MCF 10A (cell line): ENCODE data around the gene DNAJC6. TPM values are rescaled to one million over a fixed set of nuclear protein-coding genes. Genes with fewer than 3 reads are reported as not detected.

Source experiments
- BruUV-seq: library from RNA; stranded (reverse); fragments of 400-500 nt; replicated peaks from 2 replicates; lab custom pipeline; 2021; lab: Mats Ljungman, UMichigan
- CTCF ChIA-PET: fragments of 300-600 bp; sonication (Branson Sonifier 250); formaldehyde crosslinking; extraction: SDS; loops from one replicate; lab custom pipeline; 2021; ENCODE audit warnings: antibody characterized with exemption, inconsistent platforms; lab: Yijun Ruan, JAX
- POLR2A ChIA-PET: fragments of 300-600, 350-650 bp; sonication (Branson Sonifier 250); formaldehyde crosslinking; extraction: SDS; loops from one replicate; lab custom pipeline; 2020; ENCODE audit warnings: antibody characterized with exemption, inconsistent platforms; lab: Yijun Ruan, JAX
- DNase-seq: peaks from one replicate; pipeline ENCODE4 v3.0.0-alpha.2; 2018; ENCODE audit not compliant: unreplicated experiment
- H3K27ac Mint-ChIP-seq: one replicate; pipeline ENCODE4 v1.8.0; 2022; ENCODE audit warnings: mild to moderate bottlenecking, low read depth, mixed read lengths; ENCODE audit not compliant: unreplicated experiment
- H3K27me3 Mint-ChIP-seq: one replicate; pipeline ENCODE4 v1.8.0; 2022; ENCODE audit warnings: mixed read lengths; ENCODE audit not compliant: insufficient read depth, unreplicated experiment
- H3K36me3 Mint-ChIP-seq: one replicate; pipeline ENCODE4 v1.8.0; 2022; ENCODE audit warnings: mild to moderate bottlenecking, moderate library complexity, mixed read lengths; ENCODE audit not compliant: insufficient read depth, unreplicated experiment
- H3K4me1 Mint-ChIP-seq: one replicate; pipeline ENCODE4 v1.8.0; 2022; ENCODE audit warnings: mixed read lengths; ENCODE audit not compliant: insufficient read depth, unreplicated experiment
- H3K4me3 Mint-ChIP-seq: one replicate; pipeline ENCODE4 v1.8.0; 2022; ENCODE audit warnings: mild to moderate bottlenecking, moderate library complexity, mixed read lengths; ENCODE audit not compliant: unreplicated experiment
- H3K9me3 Mint-ChIP-seq: one replicate; pipeline ENCODE4 v1.8.0; 2022; ENCODE audit warnings: mixed read lengths; ENCODE audit not compliant: unreplicated experiment
- intact Hi-C: fragments of 100-400 bp; cut with micrococcal nuclease; formaldehyde crosslinking; loops from 2 replicates; pipeline ENCODE4 v1.14.1; 2022
- total RNA-seq: library from RNA; stranded (reverse); gene quantifications from 2 replicates; pipeline ENCODE4 v1.2.3, GENCODE V29; 2022
- TF ChIP-seq, protein P1 (sequence below): fragments of 200-600 bp; IDR thresholded peaks from one replicate; pipeline ENCODE4 v1.8.0; 2022; ENCODE audit warnings: antibody characterized with exemption, mild to moderate bottlenecking; ENCODE audit not compliant: unreplicated experiment

Gene DNAJC6
- total RNA-seq, 1 experiment from 2014 or later: 7.9 TPM

GRCh38 chr1:65401612-65402011 lies 92.3 kb downstream of the DNAJC6 start:
- no peak for DNase-seq
- Mint-ChIP-seq H3K27ac (no peak overlapping the region), H3K36me3 (peaks cover 21% of the 10 kb centered on the region), H3K27me3 (no peaks in the 10 kb centered on the region), H3K4me1 (peaks cover 7% of the 10 kb centered on the region), H3K4me3 (no peak overlapping the region), H3K9me3 (no peaks in the 10 kb centered on the region)
- BruUV-seq: no TSS peak
- CTCF ChIA-PET: interaction anchor here (0.8 kb wide), 1 partner anchor 10 kb away, joined by 3 read pairs; no protein-coding TSS in a partner anchor
- POLR2A ChIA-PET: no interaction called here
- intact Hi-C loops: no loop called here
- TF ChIP-seq, protein P1, sequence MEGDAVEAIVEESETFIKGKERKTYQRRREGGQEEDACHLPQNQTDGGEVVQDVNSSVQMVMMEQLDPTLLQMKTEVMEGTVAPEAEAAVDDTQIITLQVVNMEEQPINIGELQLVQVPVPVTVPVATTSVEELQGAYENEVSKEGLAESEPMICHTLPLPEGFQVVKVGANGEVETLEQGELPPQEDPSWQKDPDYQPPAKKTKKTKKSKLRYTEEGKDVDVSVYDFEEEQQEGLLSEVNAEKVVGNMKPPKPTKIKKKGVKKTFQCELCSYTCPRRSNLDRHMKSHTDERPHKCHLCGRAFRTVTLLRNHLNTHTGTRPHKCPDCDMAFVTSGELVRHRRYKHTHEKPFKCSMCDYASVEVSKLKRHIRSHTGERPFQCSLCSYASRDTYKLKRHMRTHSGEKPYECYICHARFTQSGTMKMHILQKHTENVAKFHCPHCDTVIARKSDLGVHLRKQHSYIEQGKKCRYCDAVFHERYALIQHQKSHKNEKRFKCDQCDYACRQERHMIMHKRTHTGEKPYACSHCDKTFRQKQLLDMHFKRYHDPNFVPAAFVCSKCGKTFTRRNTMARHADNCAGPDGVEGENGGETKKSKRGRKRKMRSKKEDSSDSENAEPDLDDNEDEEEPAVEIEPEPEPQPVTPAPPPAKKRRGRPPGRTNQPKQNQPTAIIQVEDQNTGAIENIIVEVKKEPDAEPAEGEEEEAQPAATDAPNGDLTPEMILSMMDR: no peak

- CTCF ChIA-PET: interaction anchor here (1.3 to 1.6 kb wide), 2 partner anchors 13 to 14 kb away, joined by 5 to 6 read pairs; no protein-coding TSS in a partner anchor
- Mint-ChIP-seq H3K9me3 (no peaks in the 10 kb centered on the region), H3K36me3 (peaks cover 9% of the 10 kb centered on the region), H3K4me3 (no peak overlapping the region), H3K4me1 (no peaks in the 10 kb centered on the region), H3K27me3 (no peaks in the 10 kb centered on the region), H3K27ac (no peak overlapping the region)
- TF ChIP-seq, protein P1: no peak
- POLR2A ChIA-PET: interaction anchor here (0.7 kb wide), 1 partner anchor 19 kb away, joined by 3 read pairs; no protein-coding TSS in a partner anchor
- intact Hi-C loops: no loop called here
- BruUV-seq: no TSS peak
- no peak for DNase-seq
Observed at GRCh38 chr1:65404941-65405340, 95.6 kb downstream of the DNAJC6 start.

DNA sequence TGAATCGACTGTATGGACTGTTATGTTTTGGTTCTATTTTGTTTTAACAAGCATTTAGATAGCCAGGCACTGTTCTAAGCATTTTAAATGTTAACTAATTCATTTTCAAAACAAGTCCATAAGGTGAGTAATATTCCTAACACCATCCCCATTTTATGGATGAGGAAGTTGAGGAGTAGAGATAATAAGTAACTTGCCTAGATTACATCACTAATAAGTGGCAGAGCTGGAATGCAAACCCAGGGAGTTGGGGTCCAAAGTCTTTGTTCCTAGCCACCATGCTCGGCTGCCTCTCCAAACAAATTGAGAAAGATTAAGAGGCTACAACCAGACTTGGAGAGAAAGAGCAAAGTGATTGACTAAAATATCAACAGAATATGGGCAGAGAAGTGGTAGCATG lies 98.5 kb downstream of the DNAJC6 start:
- no peak for DNase-seq
- TF ChIP-seq, protein P1: no peak
- Mint-ChIP-seq H3K9me3 (no peaks in the 10 kb centered on the region), H3K4me1 (peaks cover 6% of the 10 kb centered on the region), H3K27ac (no peak overlapping the region), H3K36me3 (peaks cover 11% of the 10 kb centered on the region), H3K27me3 (no peaks in the 10 kb centered on the region), H3K4me3 (no peak overlapping the region)
- ChIA-PET POLR2A (no interaction called here), CTCF (no interaction called here)
- no TSS peak for BruUV-seq
- intact Hi-C loops: no loop called here

GRCh38 chr1:65409314-65409713 lies 100.0 kb downstream of the DNAJC6 start:
- peaks cover 15% of the 10 kb centered on the region for H3K36me3 Mint-ChIP-seq
- H3K27ac Mint-ChIP-seq: no peak overlapping the region
- TF ChIP-seq, protein P1: no peak
- H3K4me1 Mint-ChIP-seq: peaks cover 6% of the 10 kb centered on the region
- no TSS peak for BruUV-seq
- intact Hi-C loops: no loop called here
- ChIA-PET CTCF (interaction anchor here (0.6 to 1.2 kb wide), 3 partner anchors 21 to 143 kb away, joined by 3 to 4 read pairs (median 3); no protein-coding TSS in a partner anchor), POLR2A (no interaction called here)
- no peak overlapping the region for H3K4me3 Mint-ChIP-seq
- H3K27me3 Mint-ChIP-seq: no peaks in the 10 kb centered on the region
- no peak for DNase-seq
- no peaks in the 10 kb centered on the region for H3K9me3 Mint-ChIP-seq
